Measurements from ENCODE around the gene ARF1.
A peak's percentile ranks its signal among the peaks of the same experiment; 100 is the strongest.

The ARF1 gene

DNA sequence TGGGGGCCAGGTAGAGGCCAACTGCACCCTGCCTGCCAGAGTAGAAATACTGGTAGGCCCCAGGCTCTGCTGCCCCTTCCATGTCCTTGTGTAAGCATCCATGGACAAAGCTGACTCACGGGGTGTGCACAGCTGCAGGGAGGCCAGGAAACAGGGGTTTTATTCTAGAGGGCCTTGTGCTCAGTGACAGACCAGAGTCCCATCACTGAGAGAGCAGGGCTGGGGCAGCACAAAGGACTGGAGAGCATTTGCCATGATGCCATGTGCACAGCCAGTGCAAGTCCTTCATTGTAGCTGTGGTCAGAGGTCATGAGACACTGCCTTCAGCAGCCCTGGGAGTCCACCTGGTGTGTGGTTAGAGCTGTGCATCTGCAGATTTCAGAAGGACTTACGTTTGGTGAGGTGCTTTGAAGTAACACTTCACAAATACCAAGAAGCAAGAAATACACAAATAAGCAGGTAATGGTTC lies 8.1 kb downstream of the ARF1 start:
- Mint-ChIP-seq H3K4me3 (no peak overlapping the region), H3K4me1 (peaks cover 51% of the 10 kb centered on the region), H3K36me3 (ENCODE audit: low read depth) (peaks cover 72% of the 10 kb centered on the region), H3K27me3 (ENCODE audit: low read depth) (no peaks in the 10 kb centered on the region), H3K9me3 (peaks cover 17% of the 10 kb centered on the region), H3K27ac (no peak overlapping the region)
- TF ChIP-seq, protein P1, sequence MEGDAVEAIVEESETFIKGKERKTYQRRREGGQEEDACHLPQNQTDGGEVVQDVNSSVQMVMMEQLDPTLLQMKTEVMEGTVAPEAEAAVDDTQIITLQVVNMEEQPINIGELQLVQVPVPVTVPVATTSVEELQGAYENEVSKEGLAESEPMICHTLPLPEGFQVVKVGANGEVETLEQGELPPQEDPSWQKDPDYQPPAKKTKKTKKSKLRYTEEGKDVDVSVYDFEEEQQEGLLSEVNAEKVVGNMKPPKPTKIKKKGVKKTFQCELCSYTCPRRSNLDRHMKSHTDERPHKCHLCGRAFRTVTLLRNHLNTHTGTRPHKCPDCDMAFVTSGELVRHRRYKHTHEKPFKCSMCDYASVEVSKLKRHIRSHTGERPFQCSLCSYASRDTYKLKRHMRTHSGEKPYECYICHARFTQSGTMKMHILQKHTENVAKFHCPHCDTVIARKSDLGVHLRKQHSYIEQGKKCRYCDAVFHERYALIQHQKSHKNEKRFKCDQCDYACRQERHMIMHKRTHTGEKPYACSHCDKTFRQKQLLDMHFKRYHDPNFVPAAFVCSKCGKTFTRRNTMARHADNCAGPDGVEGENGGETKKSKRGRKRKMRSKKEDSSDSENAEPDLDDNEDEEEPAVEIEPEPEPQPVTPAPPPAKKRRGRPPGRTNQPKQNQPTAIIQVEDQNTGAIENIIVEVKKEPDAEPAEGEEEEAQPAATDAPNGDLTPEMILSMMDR (IDR thresholded peaks at IDR 0.05; ENCODE audit: unreplicated experiment in 3 of 3), result no peak

DNA sequence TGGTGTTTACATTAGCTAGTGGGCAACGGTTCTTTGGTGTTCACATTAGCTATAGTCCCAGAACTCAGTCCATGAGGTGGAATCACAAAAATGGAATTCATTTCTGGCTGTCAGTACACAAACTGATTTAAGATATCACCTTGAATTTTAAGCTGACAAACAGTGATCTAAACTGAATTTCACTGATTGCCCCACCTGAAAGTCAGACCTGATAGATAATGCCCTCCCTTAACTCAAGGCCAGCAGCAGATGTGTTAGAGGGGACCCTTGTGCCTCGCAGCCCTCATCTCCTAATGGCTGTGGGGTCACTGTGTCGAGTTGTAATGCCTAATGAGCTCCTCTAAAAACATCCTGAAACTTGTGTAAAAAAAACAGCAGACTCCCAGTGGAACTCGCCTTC lies 8.6 kb downstream of the ARF1 start:
- Mint-ChIP-seq H3K4me1 (peaks cover 50% of the 10 kb centered on the region), H3K27me3 (ENCODE audit: low read depth) (no peaks in the 10 kb centered on the region), H3K36me3 (ENCODE audit: low read depth) (peaks cover 77% of the 10 kb centered on the region), H3K27ac (no peak overlapping the region), H3K4me3 (no peak overlapping the region), H3K9me3 (peaks cover 18% of the 10 kb centered on the region)
- TF ChIP-seq, protein P1 (IDR thresholded peaks at IDR 0.05; ENCODE audit: unreplicated experiment in 3 of 3), result no peak

DNA sequence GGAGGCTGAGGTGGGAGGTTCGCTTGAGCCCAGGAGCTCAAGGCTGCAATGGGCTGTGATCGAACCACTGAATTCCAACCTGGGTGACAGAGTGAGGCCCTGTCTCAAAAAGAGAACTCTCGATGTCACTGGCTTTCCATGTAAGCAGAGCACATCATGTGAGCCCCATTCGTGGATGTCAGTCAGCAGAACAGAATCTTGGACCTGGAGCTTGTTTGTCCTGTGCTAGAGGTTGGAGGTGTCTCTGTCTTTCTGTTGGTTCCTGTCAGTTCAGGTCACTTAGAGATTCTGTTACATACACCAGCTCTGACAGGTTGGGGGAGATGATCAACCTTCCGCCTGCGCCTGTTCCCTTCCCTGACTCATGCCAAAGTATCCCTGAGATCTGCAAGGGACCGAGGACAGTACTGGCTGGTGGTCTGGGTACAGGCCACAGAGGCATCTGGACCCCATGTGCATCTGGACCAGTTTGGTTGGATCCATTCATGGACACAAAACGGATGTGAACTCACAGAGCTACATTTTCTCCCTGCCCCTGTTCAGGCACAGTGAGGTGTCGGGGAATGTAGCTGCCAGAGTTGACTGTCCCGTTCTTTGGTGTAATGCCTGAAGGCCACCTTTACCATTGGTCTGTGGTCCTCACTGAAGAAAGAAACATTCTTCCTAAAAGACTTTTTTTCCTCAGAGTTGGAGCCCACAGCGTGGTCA lies 10.0 kb downstream of the ARF1 start:
- peaks cover 38% of the 10 kb centered on the region for H3K4me1 Mint-ChIP-seq
- H3K4me3 Mint-ChIP-seq, result no peak overlapping the region
- TF ChIP-seq, protein P1 (IDR thresholded peaks at IDR 0.05; ENCODE audit: unreplicated experiment in 3 of 3), result no peak
- peaks cover 84% of the 10 kb centered on the region for H3K36me3 Mint-ChIP-seq (ENCODE audit: low read depth)
- no peaks in the 10 kb centered on the region for H3K27me3 Mint-ChIP-seq (ENCODE audit: low read depth)
- no peak overlapping the region for H3K27ac Mint-ChIP-seq
- H3K9me3 Mint-ChIP-seq, result peaks cover 18% of the 10 kb centered on the region

DNA sequence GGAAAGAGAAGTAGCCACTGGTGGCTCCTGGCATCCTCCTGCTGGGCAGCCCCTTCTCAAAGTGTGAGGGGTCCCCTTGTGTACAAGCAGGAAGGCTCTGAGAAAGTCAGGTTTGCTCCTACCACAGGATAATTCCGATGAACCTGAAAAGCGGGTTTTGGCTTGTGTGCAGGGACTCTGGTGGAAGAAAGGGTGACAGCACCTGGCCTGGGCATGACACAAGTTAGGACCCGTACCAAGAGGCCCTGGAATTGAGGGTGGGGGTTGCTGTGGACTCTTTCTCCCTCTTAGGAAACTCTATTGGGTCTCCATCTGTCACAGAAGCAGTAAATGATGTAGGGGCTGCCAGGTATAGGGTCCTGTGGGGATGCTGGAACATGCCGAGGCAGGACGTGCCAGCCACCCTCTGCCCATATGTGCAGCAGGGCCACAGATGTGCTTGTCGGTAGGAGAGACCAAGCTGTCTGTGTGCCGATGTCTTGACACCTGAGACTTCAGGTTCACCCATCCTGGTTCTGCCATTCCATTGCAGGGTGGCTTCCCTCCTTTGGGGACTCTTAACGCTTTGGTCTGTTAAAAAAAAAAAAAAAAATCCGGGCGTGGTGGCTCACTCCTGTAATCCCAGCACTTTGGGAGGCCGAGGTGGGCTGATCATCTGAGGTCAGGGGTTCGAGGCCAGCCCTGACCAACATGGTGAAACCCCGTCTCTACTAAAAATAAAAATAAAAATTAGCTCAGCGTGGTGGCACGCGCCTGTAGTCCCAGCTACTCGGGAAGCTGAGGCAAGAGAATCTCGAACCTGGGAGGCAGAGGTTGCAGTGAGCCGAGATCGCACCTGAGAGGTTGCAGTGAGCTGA lies 10.8 kb downstream of the ARF1 start:
- peaks cover 18% of the 10 kb centered on the region for H3K9me3 Mint-ChIP-seq
- H3K36me3 Mint-ChIP-seq (ENCODE audit: low read depth), result peaks cover 86% of the 10 kb centered on the region
- H3K27ac Mint-ChIP-seq, result no peak overlapping the region
- TF ChIP-seq, protein P1 (IDR thresholded peaks at IDR 0.05; ENCODE audit: unreplicated experiment in 3 of 3), result no peak
- no peak overlapping the region for H3K4me3 Mint-ChIP-seq
- H3K4me1 Mint-ChIP-seq, result peaks cover 31% of the 10 kb centered on the region
- H3K27me3 Mint-ChIP-seq (ENCODE audit: low read depth), result no peaks in the 10 kb centered on the region

DNA sequence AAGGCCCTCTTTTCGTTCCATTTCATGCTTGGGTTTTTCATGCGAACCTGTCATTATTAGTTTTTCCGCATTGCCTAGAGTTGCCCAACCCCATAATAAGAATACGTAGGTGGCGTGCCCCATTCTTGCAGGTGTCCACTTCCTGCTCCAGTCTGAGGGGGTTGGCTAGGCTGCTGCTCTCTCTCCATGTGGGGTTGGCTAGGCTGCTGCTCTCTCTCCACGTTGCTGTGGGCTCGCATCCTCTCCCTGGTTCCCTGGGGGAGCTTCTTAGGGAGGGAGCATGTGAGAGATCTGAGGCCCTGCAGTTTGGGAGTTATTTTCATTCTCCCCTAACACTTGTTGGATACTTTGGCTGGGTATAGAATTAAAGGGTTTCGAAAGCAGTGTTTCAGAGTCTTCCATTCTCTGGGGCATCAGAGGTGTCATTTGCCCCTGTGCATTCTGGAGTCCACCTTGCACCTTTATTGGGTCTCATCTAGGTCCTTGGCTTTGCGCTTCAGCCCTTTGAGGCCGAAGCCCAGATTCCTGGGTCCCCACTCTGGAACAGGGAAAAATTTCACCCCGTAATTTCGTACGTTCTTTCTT lies 12.0 kb downstream of the ARF1 start:
- H3K27me3 Mint-ChIP-seq (ENCODE audit: low read depth), result no peaks in the 10 kb centered on the region
- peaks cover 18% of the 10 kb centered on the region for H3K9me3 Mint-ChIP-seq
- peaks cover 20% of the 10 kb centered on the region for H3K4me1 Mint-ChIP-seq
- TF ChIP-seq, protein P1 (IDR thresholded peaks at IDR 0.05; ENCODE audit: unreplicated experiment in 3 of 3), result no peak
- H3K36me3 Mint-ChIP-seq (ENCODE audit: low read depth), result peaks cover 90% of the 10 kb centered on the region
- no peak overlapping the region for H3K4me3 Mint-ChIP-seq
- H3K27ac Mint-ChIP-seq, result peak overlapping the region in 1 of 3 experiments; percentile 70

Measured in nephron (organoid).